ENCODE results near the gene PILRA. TPM values are rescaled to one million over a fixed set of nuclear protein-coding genes. Genes with fewer than 3 reads are reported as not detected.

PILRA gene
- total and polyA plus RNA-seq, 10 of the 15 experiments (the other 5 are each of a cell fraction or from before 2014, with no cell fraction given), result 6.6 to 43.3 (median 11.5) TPM

DNA sequence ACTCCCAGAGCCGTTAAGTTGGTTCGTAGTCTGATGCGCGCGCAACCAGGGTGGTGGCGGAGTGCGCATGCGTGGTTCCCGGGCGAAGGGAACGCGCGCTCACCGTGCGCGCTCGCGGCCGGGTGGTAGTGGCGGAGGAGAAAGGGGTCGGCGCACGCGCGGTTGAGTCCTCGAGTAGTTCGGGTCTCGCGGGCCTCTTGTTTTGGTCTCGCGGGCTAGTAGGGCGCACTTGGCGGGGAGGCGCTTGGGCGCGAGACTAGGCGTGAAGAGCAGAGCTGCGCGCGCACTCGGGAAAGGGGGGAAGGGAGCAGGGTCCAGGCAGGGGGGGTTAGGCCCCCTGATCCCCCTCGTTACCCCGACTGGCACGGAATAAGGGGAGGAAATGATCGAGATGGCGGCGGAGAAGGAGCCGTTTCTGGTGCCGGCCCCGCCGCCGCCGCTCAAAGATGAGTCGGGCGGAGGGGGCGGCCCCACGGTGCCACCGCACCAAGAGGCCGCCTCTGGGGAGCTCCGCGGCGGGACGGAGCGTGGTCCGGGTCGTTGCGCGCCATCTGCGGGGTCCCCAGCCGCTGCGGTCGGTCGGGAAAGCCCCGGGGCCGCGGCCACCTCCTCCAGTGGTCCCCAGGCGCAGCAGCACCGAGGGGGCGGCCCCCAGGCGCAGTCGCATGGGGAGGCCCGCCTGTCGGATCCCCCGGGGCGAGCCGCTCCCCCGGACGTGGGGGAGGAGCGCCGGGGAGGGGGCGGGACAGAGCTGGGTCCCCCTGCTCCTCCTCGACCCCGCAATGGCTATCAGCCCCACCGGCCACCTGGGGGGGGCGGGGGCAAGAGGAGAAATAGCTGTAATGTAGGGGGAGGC is 56.6 kb downstream of the PILRA start, which contains the start of gene MEPCE (continued):
- TF ChIP-seq, protein P1, sequence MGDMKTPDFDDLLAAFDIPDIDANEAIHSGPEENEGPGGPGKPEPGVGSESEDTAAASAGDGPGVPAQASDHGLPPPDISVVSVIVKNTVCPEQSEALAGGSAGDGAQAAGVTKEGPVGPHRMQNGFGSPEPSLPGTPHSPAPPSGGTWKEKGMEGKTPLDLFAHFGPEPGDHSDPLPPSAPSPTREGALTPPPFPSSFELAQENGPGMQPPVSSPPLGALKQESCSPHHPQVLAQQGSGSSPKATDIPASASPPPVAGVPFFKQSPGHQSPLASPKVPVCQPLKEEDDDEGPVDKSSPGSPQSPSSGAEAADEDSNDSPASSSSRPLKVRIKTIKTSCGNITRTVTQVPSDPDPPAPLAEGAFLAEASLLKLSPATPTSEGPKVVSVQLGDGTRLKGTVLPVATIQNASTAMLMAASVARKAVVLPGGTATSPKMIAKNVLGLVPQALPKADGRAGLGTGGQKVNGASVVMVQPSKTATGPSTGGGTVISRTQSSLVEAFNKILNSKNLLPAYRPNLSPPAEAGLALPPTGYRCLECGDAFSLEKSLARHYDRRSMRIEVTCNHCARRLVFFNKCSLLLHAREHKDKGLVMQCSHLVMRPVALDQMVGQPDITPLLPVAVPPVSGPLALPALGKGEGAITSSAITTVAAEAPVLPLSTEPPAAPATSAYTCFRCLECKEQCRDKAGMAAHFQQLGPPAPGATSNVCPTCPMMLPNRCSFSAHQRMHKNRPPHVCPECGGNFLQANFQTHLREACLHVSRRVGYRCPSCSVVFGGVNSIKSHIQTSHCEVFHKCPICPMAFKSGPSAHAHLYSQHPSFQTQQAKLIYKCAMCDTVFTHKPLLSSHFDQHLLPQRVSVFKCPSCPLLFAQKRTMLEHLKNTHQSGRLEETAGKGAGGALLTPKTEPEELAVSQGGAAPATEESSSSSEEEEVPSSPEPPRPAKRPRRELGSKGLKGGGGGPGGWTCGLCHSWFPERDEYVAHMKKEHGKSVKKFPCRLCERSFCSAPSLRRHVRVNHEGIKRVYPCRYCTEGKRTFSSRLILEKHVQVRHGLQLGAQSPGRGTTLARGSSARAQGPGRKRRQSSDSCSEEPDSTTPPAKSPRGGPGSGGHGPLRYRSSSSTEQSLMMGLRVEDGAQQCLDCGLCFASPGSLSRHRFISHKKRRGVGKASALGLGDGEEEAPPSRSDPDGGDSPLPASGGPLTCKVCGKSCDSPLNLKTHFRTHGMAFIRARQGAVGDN (IDR thresholded peaks at IDR 0.05), result no peak
- peak; percentile 90; the same call in 1 of the 2 replicates for TF ChIP-seq RB1 (IDR thresholded peaks at IDR 0.05; ENCODE audit: borderline replicate concordance)
- TF ChIP-seq MEF2A (IDR thresholded peaks at IDR 0.05; ENCODE audit: insufficient read depth, low read depth, low read length), result no peak
- TF ChIP-seq MTA3 (IDR thresholded peaks at IDR 0.05; ENCODE audit: borderline replicate concordance, low read length), result no peak
- TF ChIP-seq BRCA1 (IDR thresholded peaks at IDR 0.05; ENCODE audit: low read depth, low read length), result peak; percentile 64
- no peak for TF ChIP-seq RAD21 (IDR thresholded peaks at IDR 0.05; ENCODE audit: insufficient read depth, low read depth, low read length)
- no peak for TF ChIP-seq NFXL1 (IDR thresholded peaks at IDR 0.05; ENCODE audit: borderline replicate concordance)
- no peak for TF ChIP-seq TCF7 (IDR thresholded peaks at IDR 0.05; ENCODE audit: borderline replicate concordance)
- no peak for TF ChIP-seq SREBF2 (IDR thresholded peaks at IDR 0.05; ENCODE audit: low read length)
- TF ChIP-seq, protein P2, sequence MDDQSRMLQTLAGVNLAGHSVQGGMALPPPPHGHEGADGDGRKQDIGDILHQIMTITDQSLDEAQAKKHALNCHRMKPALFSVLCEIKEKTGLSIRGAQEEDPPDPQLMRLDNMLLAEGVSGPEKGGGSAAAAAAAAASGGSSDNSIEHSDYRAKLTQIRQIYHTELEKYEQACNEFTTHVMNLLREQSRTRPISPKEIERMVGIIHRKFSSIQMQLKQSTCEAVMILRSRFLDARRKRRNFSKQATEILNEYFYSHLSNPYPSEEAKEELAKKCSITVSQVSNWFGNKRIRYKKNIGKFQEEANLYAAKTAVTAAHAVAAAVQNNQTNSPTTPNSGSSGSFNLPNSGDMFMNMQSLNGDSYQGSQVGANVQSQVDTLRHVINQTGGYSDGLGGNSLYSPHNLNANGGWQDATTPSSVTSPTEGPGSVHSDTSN (IDR thresholded peaks at IDR 0.05; ENCODE audit: insufficient replicate concordance, low read depth, low read length), result no peak
- TF ChIP-seq RELA (IDR thresholded peaks at IDR 0.05; ENCODE audit: borderline replicate concordance, partially characterized antibody), result peak; percentile 79
- TF ChIP-seq NFYB (IDR thresholded peaks at IDR 0.05; ENCODE audit: insufficient read depth, low read depth, low read length), result no peak
- TF ChIP-seq, protein P3, sequence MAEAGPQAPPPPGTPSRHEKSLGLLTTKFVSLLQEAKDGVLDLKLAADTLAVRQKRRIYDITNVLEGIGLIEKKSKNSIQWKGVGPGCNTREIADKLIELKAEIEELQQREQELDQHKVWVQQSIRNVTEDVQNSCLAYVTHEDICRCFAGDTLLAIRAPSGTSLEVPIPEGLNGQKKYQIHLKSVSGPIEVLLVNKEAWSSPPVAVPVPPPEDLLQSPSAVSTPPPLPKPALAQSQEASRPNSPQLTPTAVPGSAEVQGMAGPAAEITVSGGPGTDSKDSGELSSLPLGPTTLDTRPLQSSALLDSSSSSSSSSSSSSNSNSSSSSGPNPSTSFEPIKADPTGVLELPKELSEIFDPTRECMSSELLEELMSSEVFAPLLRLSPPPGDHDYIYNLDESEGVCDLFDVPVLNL (IDR thresholded peaks at IDR 0.05; ENCODE audit: low read depth, low read length), result no peak
- TF ChIP-seq CREM (IDR thresholded peaks at IDR 0.05; ENCODE audit: low read depth), result no peak
- TF ChIP-seq, protein P4, sequence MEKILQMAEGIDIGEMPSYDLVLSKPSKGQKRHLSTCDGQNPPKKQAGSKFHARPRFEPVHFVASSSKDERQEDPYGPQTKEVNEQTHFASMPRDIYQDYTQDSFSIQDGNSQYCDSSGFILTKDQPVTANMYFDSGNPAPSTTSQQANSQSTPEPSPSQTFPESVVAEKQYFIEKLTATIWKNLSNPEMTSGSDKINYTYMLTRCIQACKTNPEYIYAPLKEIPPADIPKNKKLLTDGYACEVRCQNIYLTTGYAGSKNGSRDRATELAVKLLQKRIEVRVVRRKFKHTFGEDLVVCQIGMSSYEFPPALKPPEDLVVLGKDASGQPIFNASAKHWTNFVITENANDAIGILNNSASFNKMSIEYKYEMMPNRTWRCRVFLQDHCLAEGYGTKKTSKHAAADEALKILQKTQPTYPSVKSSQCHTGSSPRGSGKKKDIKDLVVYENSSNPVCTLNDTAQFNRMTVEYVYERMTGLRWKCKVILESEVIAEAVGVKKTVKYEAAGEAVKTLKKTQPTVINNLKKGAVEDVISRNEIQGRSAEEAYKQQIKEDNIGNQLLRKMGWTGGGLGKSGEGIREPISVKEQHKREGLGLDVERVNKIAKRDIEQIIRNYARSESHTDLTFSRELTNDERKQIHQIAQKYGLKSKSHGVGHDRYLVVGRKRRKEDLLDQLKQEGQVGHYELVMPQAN (conservative IDR thresholded peaks at IDR 0.05), result peak; percentile 85
- TF ChIP-seq, protein P5, sequence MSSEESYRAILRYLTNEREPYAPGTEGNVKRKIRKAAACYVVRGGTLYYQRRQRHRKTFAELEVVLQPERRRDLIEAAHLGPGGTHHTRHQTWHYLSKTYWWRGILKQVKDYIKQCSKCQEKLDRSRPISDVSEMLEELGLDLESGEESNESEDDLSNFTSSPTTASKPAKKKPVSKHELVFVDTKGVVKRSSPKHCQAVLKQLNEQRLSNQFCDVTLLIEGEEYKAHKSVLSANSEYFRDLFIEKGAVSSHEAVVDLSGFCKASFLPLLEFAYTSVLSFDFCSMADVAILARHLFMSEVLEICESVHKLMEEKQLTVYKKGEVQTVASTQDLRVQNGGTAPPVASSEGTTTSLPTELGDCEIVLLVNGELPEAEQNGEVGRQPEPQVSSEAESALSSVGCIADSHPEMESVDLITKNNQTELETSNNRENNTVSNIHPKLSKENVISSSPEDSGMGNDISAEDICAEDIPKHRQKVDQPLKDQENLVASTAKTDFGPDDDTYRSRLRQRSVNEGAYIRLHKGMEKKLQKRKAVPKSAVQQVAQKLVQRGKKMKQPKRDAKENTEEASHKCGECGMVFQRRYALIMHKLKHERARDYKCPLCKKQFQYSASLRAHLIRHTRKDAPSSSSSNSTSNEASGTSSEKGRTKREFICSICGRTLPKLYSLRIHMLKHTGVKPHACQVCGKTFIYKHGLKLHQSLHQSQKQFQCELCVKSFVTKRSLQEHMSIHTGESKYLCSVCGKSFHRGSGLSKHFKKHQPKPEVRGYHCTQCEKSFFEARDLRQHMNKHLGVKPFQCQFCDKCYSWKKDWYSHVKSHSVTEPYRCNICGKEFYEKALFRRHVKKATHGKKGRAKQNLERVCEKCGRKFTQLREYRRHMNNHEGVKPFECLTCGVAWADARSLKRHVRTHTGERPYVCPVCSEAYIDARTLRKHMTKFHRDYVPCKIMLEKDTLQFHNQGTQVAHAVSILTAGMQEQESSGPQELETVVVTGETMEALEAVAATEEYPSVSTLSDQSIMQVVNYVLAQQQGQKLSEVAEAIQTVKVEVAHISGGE (CRISPR knock-in tag; IDR thresholded peaks at IDR 0.05), result no peak
- TF ChIP-seq SIN3A (IDR thresholded peaks at IDR 0.05; ENCODE audit: low read depth, low read length), result peak; percentile 66; the same call in 1 of the 2 replicates
